Germinal center (tissue), 1 donor: ENCODE results near the gene PANX2.

Experiments
- DNase-seq: peaks from one replicate; pipeline ENCODE4 v3.0.0; 2012; ENCODE audit warnings: mixed read lengths, low spot score

PANX2 gene

DNA sequence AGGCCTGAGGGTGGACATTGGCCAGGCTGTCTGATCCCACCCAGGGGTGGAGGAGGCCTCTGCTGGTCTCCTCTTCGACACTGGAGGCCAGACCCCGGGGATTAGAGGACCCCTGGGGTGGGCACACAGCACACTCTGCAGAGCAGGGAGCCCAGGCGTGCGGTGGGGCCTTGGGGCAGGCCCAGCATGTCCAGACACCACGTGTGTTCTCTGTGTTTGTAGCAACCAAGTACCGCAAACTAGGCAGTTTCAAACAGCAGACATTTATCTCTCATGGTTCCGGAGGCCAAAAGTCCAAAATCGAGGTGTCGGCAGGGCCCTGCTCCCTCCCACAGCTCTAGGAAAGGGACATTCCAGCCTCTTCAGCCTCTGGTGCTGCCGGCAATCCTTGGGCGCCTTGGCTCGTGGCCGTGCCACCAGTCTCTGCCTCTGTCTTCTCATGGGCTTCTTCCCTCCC lies 1.5 kb downstream of the PANX2 start:
- DNase-seq = no peak

- DNase-seq = peak; percentile 57
These were observed 2.9 kb downstream of the PANX2 start for GRCh38 chr22:50173311-50173982.

DNA sequence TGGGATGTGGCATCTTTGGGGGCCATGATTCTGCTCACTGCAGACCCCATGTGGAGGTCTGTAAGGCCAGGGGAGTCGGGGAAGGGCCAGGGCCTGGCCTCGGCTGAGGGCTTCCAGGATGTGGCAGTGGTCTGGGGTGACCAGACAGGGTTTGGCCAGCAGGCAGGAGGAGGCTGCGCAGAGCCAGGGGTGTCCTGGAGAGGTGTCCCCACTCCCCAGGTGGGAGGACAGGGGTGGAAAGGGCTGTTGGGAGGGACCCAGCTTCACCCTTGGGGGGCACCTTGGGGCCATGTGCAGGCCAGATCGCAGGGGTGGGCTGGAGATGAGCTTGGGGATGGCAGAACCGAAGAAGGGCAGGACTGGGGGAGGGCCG lies 3.4 kb downstream of the PANX2 start:
- DNase-seq = no peak

GRCh38 chr22:50174382-50175190 lies 4.1 kb downstream of the PANX2 start:
- DNase-seq = no peak

GRCh38 chr22:50175191-50175461 lies 4.6 kb downstream of the PANX2 start:
- DNase-seq = no peak

GRCh38 chr22:50175921-50176849 lies 5.7 kb downstream of the PANX2 start:
- DNase-seq = no peak

- no peak for DNase-seq
These were observed 6.5 kb downstream of the PANX2 start for GRCh38 chr22:50176850-50177536.

GRCh38 chr22:50177537-50178470 lies 7.3 kb downstream of the PANX2 start:
- DNase-seq = no peak

- no peak for DNase-seq
These were observed 7.9 kb downstream of the PANX2 start for GRCh38 chr22:50178471-50178864.

DNA sequence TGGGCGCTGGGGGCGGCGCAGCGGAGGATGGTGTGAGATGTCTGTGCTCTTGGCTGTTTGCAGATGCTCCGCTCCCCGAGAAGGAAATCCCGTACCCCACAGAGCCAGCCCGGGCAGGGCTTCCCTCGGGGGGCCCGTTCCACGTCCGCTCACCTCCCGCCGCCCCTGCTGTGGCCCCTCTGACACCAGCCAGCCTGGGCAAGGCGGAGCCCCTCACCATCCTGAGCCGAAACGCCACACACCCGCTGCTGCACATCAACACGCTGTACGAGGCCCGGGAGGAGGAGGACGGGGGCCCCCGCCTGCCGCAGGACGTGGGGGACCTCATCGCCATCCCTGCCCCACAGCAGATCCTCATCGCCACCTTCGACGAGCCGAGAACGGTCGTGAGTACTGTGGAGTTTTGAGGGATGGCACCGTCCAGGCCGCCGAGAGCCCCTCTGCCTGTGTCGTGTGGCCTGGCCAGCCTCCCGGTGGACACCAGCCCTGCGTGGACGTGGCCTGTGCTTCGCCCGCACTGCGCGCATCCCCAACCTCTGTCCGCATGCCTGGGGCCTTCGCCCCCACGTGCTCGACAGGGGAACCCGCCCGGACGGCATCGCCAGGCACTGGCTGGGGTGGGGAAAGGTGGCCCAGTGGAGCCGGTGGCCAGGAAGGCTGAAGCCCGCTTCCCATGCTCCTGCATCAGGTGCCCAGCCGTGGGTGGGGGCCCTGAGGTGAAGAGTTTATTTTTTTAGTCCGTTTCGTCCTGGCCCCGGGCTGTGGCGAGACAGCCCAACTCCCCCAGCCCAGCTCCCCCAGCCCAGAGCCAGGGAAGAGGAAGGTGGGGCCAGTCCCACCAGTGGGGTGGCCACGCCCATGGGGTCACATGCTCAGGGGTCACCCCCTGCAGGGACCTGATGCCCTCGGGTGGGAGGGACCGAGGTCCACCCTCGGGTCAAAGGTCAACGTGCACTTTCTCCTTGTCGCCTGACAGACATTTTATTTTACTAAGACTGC lies 8.6 kb downstream of the PANX2 start:
- DNase-seq = no peak

DNA sequence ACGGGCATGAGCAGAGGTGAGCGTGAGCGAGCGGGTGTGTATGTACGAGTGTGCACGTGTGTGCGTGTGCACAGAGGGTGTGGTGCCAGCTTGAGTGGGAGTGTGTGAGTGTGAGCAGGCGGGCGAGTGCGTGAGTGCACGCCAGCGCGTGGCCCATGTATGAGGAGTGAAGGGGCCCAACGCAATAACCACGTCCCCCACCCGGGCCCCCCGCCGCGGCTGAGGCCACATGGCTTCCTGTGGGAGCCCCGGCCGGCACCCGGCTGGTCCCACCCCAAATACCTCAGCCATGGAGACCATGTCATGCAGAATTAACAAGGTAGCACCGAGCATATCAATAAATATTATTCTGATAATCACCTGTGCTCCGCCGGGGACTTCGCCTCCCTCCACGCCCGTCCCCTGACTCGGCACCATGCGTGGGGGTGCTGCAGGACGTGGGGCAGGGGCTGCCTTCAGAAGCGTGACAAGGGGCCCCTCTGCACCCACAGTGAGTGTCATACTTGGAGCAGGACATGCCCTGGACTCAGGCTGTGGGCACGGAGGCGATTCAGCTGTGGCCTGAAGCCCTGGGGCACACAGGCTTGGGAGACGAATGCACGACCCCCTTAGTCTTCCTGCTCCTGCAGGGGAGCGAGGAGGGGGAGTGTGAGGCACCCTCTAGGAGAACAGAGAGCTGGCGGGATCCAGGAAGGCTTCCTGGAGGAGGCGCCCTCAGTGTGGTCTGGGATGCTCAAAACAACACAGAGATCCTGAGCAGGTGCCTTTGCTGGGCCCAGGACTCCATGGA lies 9.6 kb downstream of the PANX2 start:
- DNase-seq = no peak

GRCh38 chr22:50180727-50181521 lies 10.4 kb downstream of the PANX2 start:
- no peak for DNase-seq

DNA sequence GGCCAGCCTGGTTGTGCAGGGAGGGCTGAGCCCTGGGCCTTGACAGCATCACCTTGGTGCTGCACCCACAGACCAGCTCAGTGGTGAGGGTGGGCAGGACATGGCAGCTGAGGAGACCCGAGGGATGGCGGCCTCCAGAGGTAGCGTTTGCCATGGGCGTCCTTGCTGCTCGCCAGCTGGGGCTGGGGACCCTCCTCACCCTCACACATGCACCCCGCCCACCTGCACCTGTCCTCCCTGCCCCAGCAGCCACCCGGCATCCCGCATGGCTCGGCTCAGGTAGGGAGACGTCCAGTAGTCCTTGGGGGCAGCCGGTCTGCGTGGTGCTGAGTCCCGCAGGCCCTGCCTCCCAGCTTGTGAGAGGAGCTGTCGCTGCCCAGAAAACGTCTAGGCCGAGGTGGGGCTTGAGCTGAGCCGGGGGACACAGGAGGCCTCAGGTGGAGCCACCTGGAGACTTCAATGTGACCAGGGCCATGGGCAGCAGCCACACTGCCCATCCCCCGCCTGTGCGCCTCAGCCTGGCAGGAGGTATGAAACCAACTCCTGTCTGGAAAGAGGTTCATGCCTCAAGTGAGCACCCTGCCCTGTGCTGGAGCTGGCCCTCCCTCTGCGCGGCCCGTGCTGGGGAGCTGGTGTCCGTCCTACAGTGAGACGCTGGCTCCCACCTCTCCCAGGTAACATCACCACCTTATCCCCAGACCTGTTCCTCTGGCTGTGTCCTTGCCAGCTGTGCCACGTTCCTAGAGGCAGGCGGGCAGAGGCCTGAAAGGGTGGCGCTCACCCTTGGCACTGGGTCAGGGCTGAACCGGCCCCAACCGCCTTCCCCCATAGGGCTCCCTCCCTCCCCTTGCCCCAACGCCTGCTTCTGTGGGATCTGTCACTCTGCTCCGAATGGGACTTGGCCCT lies 11.9 kb downstream of the PANX2 start:
- DNase-seq = no peak

DNA sequence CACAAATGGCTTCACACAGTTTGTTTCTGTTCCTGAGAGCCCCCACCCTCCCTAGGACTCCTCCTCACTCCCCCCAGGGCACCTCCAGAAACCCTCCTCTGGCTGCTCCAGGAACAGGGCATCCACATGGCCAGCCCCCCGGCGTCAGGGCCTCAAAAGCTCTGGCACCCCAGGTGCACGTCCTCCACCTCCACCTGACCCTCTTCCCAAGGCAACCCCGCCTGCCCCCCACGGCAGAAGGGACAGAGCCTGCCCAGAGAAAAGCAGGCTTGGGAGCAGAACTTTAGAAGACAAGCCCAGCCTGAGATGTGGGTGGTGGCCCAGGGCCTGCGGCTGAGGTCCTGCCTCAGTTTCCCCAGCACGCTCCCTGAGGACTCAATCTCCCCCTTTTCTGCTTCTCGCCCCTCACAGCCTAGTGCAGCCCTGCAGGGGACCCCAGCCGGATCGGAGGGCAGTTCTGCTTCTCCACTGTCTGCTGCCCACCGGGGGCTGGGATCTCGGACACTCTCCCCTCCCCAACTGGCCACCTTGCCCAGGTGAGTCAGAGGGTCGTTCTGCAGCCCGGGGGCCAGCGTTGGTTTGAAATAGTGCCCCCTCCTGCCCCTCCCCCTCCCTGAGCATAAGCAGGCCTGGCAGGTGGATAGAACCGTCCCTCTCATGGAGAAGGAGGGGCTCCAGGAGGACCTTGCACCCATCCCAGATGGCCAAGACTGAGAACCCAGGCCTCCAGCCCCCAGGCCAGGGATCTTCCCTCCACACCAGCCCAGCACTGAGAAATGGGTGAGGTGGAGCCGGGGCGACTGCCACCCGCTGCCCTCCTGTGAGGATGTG lies 12.8 kb downstream of the PANX2 start:
- DNase-seq = no peak

DNA sequence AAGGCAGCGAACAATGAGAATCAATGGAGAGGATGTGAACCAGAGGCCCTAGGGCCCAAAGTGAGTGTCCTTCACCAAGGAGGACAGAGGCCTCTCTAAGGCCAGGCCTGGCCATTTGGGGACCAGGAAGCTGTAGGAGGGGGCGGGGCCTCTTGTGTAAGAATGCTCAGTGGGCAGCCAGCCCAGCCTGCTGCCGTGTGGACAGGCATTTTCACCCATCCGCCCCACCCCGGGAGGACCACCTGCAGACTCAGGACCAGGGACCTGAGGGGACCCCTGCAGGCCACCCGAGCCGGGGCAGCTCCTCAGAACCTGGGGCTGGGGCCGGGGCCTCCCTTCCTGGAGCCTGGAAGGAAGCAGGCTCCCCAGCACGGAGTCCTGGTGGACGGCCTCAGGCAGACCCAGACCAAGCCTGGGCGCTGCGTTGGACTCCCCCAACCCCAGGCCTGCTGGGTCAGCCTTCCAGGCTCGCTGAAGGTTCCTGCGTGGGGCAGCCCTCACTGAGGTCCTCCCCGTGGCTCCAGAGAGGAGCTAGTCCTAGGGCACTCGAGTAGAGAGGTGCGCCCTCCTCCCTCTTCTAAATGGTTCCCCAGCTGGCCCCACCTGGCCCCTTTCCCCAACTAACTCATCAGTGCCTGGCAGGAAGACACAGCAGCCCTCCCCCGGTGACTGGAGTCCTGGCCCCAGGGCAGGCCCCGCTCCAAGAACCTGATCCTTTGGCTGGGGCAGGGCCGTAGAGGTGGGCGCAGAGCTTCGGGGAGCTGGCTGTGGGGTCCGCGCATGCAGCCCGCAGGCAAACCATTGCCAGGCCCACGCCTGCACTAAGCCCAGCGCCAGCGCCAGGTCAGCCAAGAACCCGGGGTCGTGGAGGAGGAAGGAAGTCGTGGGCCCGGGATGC lies 13.7 kb downstream of the PANX2 start:
- no peak for DNase-seq
